GM19023 (cell line): ENCODE results near the gene FAM161A.
"Not testable (repeated sequence)": the region's sequence is repeated elsewhere in the genome, so short reads cannot be mapped to it uniquely, and the experiment has no call there.

Experiments used
- ATAC-seq: cut with Tn5 transposase; IDR thresholded peaks from one replicate; pipeline ENCODE4 v1.9.1; 2021; ENCODE audit warnings: mild to moderate bottlenecking, moderate library complexity; ENCODE audit not compliant: unreplicated experiment

Gene FAM161A

GRCh38 chr2:61853847-61854563 lies at the start of gene FAM161A:
TSS of gene FAM161A (minus strand) at chr2:61854060. CDS start at chr2:61854041, 19 bp downstream.
- peak; percentile 86 for ATAC-seq

GRCh38 chr2:61900281-61900680 lies 46.4 kb upstream of the FAM161A start:
- no peak for ATAC-seq

GRCh38 chr2:61898810-61899209 lies 45.0 kb upstream of the FAM161A start:
- no peak for ATAC-seq

- ATAC-seq: peak; percentile 74
Observed at GRCh38 chr2:61888267-61889055, 34.6 kb upstream of the FAM161A start, which contains the start of gene CCT4. TSS of gene CCT4 (minus strand) at chr2:61888656. CDS start at chr2:61888507, 149 bp downstream.

- peak; percentile 8 for ATAC-seq
Observed at GRCh38 chr2:61887717-61888266, 33.9 kb upstream of the FAM161A start.

- ATAC-seq: no peak
Observed at GRCh38 chr2:61885896-61886603, 32.2 kb upstream of the FAM161A start.

GRCh38 chr2:61882850-61883249 lies 29.0 kb upstream of the FAM161A start:
- no peak for ATAC-seq

- not testable (repeated sequence) for ATAC-seq
Observed at GRCh38 chr2:61879351-61879750, 25.5 kb upstream of the FAM161A start.

GRCh38 chr2:61878761-61879160 lies 24.9 kb upstream of the FAM161A start:
- no peak for ATAC-seq

- no peak for ATAC-seq
Observed at GRCh38 chr2:61877571-61878245, 23.8 kb upstream of the FAM161A start.

GRCh38 chr2:61876400-61876799 lies 22.5 kb upstream of the FAM161A start:
- ATAC-seq: no peak

GRCh38 chr2:61866482-61867089 lies 12.7 kb upstream of the FAM161A start:
- ATAC-seq: not testable (repeated sequence)

- ATAC-seq: no peak
Observed at GRCh38 chr2:61862085-61862484, 8.2 kb upstream of the FAM161A start.

GRCh38 chr2:61857224-61857623 lies 3.4 kb upstream of the FAM161A start:
- no peak for ATAC-seq

GRCh38 chr2:61855318-61855613 lies 1.4 kb upstream of the FAM161A start:
- no peak for ATAC-seq

- ATAC-seq: peak; percentile 91
Observed at GRCh38 chr2:61854564-61855317, 881 bp upstream of the FAM161A start.

- ATAC-seq: peak; percentile 48
Observed at GRCh38 chr2:61853086-61853846, 594 bp downstream of the FAM161A start.

- not testable (repeated sequence) for ATAC-seq
Observed at GRCh38 chr2:61851270-61851669, 2.6 kb downstream of the FAM161A start.

GRCh38 chr2:61845320-61845719 lies 8.5 kb downstream of the FAM161A start:
- ATAC-seq: no peak
